ENCODE results near the gene FHOD3.
"Not testable (repeated sequence)": the region's sequence is repeated elsewhere in the genome, so short reads cannot be mapped to it uniquely, and the experiment has no call there.

FHOD3 gene

DNA sequence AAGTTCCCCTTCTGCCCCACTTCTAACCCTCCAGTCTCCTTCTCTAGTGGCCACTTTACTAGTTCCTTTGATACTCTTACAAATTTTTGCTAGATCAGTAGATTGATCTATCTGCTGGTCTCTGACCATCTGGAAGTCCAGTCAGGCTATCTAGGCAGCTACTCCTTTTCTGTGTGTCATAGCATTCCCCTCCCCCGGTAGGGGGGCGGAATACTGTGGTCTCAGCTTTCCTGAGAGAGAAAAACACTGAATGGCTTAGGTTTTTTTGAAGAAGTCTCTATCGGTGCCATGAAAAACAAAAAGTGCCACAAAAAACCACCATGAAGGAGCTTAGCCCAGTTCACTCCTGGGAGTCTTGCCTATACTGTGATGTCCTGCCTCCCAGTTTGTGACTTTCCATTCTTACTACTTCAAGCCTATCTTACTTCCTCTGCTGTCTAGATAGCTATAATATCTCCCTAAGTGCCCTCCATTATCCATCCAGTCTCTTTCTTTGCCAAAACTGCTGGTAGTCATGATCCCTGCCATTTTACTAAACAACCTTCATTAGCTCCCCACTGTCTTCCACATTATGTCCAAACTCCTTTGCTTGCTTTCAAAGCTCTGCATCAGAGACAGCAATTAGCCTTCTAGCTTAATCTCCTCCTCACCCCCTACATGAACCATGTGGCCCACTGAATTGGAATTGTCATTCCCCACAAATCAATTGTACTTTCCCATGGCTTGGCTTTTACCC is 501.4 kb downstream of the FHOD3 start:
- no peak for DNase-seq (ENCODE audit: low spot score)

DNA sequence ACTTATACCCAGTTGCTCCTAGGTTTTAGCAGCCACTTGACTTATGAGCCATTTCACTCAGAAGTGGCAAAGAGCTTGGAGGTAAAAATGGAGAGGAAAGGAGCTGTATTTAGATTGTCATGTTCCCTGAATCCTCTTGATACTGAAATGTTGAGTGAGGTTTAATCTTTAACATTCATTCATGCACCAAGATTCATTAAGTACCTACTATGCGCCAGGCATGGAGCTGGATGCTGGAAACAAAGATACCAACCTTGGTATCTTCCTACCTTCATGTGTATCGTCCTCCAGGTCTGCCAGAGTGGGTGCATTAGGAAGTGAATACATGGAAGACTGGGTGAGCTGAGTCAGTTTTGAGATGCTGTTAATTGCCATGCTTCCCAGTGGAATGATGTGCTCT is 507.6 kb downstream of the FHOD3 start:
- no peak for DNase-seq (ENCODE audit: low spot score)

DNA sequence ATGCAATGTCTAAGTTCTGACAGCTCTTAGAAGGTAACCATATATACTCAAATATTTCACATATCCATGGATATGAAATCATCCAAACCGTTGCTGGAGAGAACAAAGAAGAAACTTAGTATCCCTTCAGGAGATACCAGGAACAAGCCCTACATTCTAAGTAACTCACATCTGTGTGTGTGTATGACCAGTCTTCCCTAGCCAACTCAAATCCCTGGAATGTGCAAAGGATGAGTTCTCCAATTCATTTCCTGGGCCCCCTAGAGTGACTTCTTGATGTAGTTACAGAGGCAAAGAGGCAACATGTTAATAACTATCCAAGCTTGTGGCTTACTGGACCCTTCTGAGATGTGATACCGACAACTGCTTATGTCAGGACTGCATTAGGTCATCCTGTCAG is 511.2 kb downstream of the FHOD3 start:
- DNase-seq (ENCODE audit: low spot score): no peak

DNA sequence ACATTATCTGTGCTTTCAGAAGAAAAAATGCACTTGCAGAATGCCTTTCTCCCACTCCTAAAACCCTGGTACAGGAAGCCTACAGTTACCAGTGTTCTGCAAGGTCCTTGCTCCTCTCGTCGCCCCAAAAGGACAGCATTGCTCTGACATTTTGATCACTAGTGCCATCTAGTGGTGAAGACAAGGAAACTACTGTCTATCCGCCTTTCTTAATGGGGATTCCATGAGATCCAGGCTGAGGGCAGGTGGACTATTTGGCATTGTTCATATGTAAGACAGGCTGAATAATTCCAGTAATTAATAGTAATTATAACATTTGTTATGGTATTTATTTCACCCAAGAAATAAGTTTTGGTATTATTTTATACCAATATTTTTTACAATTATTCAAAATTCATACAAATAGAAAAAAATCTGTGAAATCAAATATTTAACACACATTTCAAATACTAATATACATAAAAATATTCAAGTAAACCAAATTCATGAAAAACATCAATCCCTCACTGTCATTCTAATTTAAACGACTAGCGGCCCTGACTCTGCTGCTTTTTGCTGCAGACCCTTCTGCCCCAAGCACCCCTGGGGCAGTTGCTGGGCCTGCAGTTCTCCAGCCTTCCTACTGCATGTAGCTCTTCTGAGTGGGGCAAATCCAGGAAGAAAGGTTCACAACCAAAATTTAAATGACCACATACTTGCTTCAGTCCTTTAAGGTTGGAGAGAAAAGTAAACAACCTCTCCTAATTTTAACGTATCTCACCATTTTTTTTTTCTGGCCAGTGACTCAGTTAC is 512.3 kb downstream of the FHOD3 start:
- peak; percentile 68 for DNase-seq (ENCODE audit: low spot score)

DNA sequence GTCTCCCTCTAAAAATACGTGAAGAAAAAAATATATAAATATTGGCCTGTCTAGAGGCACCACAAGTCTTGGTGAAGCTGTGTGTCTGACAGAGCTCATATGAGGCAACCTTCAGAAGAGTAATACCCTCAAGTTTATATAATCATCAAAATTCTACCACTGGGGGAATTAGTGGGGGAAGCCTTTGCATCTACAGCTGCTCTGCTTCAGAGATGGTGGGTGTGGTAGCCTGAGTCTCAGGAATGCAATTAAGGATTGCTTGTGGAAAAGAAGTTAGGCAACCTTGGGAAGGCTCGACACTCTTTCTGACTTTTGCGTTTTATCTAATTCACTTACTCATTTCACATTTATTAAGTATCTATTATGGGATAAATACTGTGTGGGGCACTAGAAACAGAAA is 513.9 kb downstream of the FHOD3 start:
- DNase-seq (ENCODE audit: low spot score): no peak

DNA sequence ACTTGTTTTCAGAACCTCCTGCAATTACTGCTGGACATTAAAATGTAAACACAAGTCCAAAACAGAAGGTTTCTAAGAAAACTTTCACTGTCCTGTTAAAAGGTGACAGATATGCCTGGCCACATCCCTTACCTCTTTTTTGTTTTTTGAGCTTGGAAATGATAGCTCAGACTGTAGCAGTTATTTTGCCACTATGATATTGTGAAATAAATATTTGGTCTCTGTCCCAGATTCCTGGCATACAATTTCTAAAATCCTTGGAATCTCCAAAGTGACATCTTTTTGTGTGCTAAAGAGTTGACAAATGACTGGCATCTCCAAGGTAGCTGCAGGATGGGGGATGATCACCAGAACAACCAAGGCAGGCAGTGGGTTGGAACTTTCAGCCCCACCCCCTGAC is 514.4 kb downstream of the FHOD3 start:
- DNase-seq (ENCODE audit: low spot score): no peak

DNA sequence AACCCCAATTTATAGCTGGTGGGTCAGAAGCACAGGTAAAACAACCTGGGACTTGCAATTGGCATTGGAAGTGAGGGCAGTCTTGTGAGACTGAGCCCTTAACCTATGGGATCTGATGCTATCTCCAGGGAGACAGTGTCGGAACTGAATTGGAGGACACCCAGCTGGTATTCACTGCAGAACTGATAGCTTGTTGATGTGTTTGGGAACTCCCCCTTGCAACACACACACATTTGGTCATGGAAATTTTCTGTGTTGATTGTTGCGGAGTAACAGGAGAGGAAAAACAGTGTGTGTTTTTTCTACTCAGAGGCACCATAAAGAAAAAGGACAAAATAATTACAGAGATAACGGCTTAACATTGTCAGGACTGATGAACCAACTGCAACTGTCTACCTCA is 515.2 kb downstream of the FHOD3 start:
- no peak for DNase-seq (ENCODE audit: low spot score)

DNA sequence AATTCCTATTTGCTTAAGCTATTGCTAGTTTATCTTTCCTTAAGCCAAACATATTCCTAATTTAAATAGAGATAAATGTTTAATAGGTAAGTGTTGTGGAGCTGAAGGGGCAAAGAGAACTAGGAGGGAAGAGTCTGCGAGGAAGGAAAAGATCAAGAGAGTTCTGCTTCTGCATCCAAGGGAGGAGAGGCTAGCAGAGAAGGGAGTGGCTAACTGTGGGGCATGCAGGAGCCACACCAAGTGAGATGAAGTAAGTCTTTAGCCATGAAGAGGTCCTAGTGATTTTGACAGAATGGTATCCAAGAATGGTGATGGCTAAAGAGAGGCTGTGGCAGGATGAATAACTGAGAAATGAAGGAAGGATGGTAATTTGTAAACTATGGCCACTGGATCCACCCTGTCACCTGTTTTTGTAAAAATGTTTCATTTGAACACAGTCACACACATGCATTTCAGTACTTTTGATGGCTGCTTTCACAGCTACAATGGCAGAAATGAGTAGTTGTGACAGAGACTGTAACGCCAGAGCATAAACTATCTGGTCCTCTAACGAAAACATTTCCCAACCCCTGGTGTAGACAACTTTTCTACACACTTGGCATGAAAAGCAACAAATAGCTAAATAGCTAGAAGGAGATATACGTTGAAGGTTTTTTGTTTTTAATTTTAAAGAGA is 515.7 kb downstream of the FHOD3 start:
- no peak for DNase-seq (ENCODE audit: low spot score)

DNA sequence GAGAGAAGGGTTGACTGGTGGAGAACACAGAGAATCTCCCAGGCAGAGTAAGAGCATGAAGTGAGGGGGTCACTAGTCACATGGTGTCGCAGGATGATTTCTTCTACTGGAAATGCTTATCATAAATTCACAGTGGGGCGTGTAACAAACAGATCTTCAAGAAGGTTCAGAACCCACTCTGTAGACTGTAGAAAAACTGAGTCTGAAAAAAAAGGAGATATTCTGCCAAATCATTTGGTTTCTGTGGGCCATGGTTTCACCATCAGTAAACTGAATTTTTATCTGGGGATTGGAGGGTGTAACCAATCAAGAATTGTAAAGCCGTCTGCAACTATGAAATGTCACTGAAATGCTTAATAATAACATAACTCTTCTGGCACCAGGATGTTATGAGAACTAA is 516.3 kb downstream of the FHOD3 start:
- no peak for DNase-seq (ENCODE audit: low spot score)

DNA sequence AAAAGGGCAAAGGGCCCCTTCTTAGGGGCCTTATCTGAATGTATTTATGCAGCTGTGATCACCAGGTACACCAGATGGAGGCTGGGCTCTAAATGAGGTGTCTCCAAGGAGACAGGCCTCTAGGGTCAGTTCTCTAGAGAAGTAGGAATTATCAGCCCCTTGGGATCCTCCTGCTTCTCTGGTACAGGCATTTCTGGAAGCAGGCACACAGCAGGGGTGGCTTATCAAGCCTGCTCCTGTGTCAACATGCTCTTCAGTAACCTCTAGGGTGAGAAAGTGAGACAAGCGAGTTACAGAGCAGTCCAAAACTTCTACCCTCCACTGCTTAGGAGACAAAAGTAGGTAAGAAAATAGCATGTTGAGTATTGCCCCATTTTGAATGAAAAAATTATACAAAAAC is 517.5 kb downstream of the FHOD3 start:
- no peak for DNase-seq (ENCODE audit: low spot score)

DNA sequence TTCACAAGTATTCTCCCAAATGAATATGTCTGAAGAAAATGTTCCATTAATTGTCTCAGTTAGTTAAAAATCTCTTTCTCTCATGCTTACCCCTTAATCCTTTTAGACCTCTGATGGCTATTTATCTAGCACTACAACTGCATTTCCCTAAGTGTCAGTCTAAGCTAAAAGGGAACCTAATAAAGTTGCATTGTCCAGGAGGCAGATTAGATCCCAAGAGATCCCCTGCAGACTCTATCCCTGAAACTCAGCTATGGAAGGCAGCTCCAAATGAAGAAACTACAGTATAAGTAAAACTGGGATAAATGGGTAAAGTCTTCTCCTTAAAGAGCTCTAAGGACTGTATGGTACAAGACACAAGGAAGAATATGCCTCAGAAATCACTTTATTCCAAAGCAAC is 518.6 kb downstream of the FHOD3 start:
- not testable (repeated sequence) for DNase-seq (ENCODE audit: low spot score)

DNA sequence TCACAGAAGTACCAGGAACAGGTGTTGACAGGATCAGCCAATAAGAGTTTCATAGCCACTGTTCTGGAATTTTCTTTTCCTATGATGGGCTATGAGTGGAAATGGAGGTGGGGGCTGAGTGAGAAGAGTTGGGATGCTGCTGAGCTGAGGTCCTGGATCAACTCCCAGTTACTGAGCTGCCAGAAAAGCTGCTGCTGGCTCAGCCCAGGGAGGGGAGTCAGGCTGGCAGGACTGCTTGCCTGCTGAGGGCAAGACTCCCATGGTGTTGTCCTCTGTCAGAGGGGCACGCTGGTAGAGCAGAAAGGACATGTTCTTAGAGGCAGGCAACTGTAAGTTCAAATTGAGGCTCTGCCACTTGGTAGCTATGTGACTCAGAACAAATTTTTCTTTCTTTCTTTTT is 519.5 kb downstream of the FHOD3 start:
- no peak for DNase-seq (ENCODE audit: low spot score)

DNA sequence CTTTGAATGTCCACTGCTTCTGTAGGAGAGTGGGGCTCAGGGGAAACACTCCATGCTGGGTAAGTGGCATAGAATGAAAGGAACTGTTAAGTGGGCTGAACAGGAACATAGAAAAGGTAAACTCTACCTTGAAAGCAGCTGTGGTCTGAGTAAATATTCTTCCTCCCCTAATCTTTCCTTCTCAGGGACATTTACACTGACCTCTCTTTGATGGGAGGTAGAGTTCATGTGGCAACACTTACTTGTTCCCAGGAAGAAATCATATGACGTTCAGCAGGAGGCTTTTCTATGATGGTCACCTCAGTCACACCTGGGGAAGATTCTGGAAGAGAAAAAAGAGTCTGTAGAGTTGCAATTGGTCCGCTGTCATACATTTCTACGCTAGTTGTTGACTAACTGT is 521.1 kb downstream of the FHOD3 start:
- DNase-seq (ENCODE audit: low spot score): no peak

DNA sequence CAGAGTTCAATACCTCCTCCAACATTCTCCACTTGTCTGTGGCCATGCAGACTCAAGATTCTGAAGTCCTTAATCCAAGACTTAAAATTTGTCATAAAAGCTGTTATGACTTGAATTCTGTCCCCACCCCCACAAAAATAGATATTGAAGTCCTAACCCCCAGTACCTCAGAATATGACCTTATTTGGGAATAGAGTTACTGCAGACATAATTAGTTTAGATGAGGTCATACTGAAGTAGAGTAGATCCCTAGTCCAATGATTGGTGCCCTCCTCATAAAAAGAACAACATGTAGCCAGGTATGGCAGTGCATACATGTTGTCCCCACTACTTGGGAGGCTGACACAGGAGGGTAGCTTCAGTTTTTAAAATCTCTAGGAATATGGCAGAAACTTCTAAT is 522.1 kb downstream of the FHOD3 start:
- DNase-seq (ENCODE audit: low spot score): no peak

DNA sequence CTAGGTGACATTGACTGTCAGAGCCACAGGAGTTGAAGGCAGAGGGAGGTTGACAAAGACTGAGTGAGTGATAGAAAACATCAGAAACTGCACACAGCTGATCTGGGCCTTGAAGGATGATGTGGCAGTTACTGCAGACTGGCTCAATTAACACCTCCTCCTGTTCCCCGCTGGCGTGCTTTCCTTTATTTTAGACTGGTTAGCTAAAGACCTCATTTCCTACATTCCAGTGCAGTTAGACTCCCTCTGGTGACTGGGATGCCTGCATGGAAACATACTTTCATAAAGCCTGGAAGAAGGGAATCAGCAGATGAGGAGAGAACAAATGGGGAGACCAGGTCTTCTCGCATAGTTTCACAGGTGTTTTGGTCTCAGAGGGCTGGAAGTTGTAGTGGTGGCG is 524.2 kb downstream of the FHOD3 start:
- no peak for DNase-seq (ENCODE audit: low spot score)

DNA sequence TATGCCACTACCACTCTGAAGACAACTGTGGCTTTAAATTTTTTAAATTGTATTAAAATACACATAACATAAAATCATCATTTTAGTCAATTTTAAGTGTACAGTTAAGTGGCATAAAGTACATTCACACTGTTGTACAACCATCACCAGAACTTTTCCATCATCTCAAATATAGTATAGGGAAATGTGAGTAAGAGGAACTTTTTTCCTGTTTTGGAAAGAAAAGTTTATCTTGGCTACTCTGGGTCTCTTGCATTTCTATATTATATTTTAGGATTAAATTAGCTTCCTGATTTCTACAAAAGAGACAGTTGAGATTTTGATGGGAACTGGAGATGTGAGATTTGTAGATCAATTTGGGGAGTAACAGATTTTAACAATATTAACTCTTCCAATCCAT is 528.0 kb downstream of the FHOD3 start:
- no peak for DNase-seq (ENCODE audit: low spot score)

DNA sequence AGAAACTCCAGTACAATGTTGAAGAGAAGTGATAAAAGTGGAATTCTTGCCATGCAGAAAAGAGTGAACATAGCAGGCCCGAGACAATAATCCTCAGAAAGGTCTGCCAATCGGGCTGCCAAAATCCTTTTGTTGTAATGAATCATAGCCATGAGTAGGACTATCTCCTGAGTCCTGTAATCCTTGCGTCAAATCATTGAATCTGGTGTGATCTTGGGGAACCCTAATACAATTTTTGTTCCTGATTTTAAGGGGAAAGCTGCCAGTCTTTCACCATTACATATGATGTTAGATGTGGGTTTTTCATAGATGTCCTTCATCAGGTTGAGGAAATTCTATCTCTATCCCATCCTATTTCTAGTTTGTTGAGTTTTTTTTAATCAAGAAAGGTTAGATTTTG is 529.0 kb downstream of the FHOD3 start:
- no peak for DNase-seq (ENCODE audit: low spot score)

DNA sequence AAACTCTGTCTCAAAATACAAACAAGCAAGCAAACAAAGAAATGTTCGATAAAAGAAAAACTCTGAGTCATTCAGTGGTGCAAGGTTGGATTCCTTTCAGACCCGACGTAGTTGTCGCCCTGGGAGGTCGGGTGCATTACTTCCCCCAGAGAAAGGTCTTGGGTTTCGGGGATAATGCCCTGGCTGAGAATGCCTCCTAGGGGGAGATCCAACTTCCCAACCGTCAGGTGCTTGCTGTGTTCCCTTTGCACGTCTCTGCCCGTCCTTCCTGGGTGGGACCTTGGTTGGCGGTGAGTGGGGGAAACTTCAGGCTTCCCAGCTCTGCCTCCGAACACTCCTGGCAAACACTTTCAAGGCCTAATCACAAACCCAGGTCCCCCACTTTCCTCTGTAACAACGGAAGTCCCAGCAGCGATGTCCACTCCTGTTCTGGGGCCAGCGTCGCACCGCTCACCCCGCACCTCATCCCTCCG is 530.7 kb downstream of the FHOD3 start:
- DNase-seq (ENCODE audit: low spot score): peak; percentile 14

DNA sequence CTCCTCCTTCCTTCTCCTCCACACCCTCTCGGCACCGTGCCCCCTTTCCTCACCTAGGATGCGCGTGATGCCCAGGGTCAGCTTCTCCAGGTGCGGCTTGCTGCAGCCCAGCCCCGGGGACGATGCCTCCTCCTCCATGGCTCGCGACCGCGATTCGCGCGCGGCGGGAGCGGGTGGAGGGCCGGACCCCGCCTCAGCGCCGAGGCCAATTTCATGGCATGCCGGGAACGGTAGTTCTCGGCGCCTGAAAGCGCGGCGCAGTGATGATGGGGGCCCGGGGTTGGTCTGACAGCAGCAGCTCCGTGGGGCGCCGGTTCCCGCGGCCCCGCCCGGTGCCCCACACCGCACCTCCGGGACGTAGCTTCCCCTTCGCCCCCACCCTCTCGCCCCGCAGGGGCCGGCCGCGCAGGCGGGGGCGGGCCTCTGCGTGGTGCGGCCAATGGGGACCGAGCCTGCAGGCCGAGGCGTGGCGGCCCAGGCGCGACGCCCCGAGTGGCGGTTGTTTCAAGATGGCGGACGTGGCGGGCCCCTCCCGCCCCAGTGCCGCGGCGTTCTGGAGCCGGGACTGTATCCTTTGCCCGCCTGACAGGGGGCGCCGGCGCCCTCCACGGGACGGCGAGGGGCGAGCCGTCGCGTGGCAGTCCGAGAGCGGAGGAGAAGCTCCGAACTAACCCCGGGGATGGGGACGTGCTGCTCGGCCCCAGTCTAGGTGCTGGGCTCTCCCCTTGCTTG is 531.3 kb downstream of the FHOD3 start, which contains the start of the genes KIAA1328 and TPGS2:
KIAA1328 (plus strand) TSS at position 498 of the 732 bp plus-strand sequence; CDS start at position 510, 12 bp downstream.
TPGS2 (minus strand) TSS at position 373 of the 732 bp plus-strand sequence; CDS start at position 138, 235 bp downstream.
- peak; percentile 90 for DNase-seq (ENCODE audit: low spot score)

Measured in activated CD4-positive, alpha-beta T cell treated with anti-CD3 and anti-CD28 coated beads, Interleukin-2, Interleukin-4, amounts not matched to agents 100 ng/mL and 50 ng/mL, durations not matched to agents 16 hours and 8 hours (primary cell).